Measurements from ENCODE around the gene HAPLN2. TPM values are rescaled to one million over a fixed set of nuclear protein-coding genes. Genes with fewer than 3 reads are reported as not detected.

The HAPLN2 gene
- total and polyA plus RNA-seq, 2 experiments from 2014 or later: 8.5 to 19.0 TPM

DNA sequence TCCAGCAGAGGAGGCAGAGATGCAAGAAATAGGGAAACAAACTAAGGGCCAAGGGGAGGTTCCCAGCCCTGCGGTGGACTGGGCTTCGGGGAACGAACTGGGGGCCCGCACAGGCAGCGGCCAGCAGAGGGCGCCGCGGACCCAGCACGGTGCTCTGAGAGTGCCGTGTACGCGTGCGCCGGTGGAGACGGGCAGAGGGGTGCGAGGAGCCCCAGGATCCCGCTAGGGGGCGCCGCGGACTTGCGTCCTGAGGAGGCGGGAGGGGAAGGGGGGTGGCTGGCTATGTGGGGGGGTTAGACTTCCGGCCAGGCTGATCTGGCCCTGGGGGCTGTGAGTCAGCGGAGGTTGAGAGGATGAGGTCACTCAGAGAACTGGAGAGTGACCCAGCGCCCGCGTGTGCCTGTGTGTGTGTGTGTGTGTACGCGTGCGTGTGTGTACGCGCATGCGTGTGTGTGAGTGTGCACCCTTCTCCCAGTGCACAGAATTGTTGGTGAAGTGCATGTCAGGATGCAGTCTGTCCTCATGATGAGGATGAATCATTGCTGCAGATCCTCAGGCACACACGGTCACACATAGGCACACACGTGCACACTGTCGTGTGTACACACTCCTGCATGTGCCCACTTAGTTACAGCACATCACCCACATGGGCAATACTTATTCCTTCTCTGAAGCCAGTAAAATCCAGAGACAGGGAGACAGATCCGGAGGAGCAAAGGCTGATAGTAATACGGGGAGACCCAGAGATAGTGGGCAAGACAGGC, 41.0 kb downstream of the HAPLN2 start:
- Histone ChIP-seq H3K4me3 (no peak overlapping the region), H3K36me3 (no peaks in the 10 kb centered on the region), H3K9me3 (ENCODE audit: low read depth) (no peaks in the 10 kb centered on the region), H3K4me1 (ENCODE audit: low read depth) (peaks cover 54% of the 10 kb centered on the region), H3K27ac (peak overlapping the region; percentile 100), H3K27me3 (peaks cover 28% of the 10 kb centered on the region)
- TF ChIP-seq, protein P1, sequence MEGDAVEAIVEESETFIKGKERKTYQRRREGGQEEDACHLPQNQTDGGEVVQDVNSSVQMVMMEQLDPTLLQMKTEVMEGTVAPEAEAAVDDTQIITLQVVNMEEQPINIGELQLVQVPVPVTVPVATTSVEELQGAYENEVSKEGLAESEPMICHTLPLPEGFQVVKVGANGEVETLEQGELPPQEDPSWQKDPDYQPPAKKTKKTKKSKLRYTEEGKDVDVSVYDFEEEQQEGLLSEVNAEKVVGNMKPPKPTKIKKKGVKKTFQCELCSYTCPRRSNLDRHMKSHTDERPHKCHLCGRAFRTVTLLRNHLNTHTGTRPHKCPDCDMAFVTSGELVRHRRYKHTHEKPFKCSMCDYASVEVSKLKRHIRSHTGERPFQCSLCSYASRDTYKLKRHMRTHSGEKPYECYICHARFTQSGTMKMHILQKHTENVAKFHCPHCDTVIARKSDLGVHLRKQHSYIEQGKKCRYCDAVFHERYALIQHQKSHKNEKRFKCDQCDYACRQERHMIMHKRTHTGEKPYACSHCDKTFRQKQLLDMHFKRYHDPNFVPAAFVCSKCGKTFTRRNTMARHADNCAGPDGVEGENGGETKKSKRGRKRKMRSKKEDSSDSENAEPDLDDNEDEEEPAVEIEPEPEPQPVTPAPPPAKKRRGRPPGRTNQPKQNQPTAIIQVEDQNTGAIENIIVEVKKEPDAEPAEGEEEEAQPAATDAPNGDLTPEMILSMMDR (IDR thresholded peaks at IDR 0.05; ENCODE audit: low read depth, low read length): peak; percentile 99
- peak; percentile 99 for DNase-seq (ENCODE audit: low read depth in 1 of 2, low spot score in 1 of 2)

DNA sequence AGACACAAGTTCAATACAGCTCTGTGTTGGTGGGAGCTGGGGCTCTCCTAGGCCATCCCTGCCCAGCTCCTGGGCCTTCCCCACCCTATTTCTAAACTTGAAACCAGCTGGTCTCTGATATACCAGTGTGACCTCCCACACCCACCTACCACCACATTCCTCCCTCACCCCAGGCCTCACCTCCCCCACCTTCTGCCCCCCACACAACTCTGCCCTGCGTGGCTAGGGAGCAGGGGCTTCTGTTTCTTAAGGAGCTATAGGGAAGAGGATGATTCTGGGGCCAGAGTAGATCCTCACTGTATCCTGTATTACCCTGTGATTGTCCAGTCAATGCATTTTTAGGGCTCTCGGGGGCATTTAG, 41.5 kb downstream of the HAPLN2 start:
- Histone ChIP-seq H3K27me3 (peaks cover 22% of the 10 kb centered on the region), H3K4me1 (ENCODE audit: low read depth) (peaks cover 60% of the 10 kb centered on the region), H3K9me3 (ENCODE audit: low read depth) (no peaks in the 10 kb centered on the region), H3K36me3 (no peaks in the 10 kb centered on the region), H3K4me3 (no peak overlapping the region), H3K27ac (peak overlapping the region; percentile 100)
- TF ChIP-seq, protein P1 (IDR thresholded peaks at IDR 0.05; ENCODE audit: low read depth, low read length): no peak
- DNase-seq (ENCODE audit: low read depth in 1 of 2, low spot score in 1 of 2): no peak

DNA sequence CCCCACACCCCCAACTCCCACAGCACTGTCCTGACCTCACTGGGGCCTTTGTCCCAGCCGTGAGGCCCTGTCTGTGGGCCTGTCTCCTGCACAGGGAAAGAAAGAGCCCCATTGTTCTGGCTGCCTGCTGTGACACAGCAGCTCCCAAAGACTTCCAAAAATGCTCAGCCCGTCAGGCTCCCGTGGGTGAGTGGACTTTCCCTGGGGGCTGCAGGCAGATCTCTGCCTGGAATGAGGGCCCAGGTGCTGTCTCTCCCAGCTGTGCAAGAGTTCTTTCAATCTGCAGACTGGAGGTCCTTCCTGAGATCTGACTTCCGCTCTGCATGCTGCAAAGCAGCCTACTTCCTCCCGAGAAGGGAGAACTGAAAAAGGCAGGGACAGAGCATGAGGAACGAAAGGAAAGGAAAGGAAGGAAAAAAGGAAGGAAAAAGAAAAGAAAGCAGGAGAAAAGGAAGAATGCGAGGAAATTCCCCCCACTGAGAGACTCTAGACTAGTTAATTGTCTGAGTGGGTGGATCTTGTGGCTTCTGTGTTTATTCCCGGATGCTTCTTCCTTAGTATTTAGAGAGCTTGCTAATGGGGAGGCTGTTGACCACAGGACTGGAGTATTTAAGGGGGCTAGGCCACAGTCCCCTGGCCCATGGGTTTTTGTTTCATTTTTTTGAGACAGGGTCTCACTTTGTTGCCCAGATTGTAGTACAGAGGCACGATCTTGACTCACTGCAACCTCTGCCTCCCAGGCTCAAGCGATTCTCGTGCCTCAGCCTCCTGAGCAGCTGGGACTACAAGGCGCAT, 43.0 kb downstream of the HAPLN2 start:
- Histone ChIP-seq H3K4me3 (no peak overlapping the region), H3K9me3 (ENCODE audit: low read depth) (no peaks in the 10 kb centered on the region), H3K27ac (peak overlapping the region; percentile 100), H3K36me3 (no peaks in the 10 kb centered on the region), H3K27me3 (peaks cover 8% of the 10 kb centered on the region), H3K4me1 (ENCODE audit: low read depth) (peaks cover 68% of the 10 kb centered on the region)
- TF ChIP-seq, protein P1 (IDR thresholded peaks at IDR 0.05; ENCODE audit: low read depth, low read length): no peak
- DNase-seq (ENCODE audit: low read depth in 1 of 2, low spot score in 1 of 2): peak in 1 of 2 donors; percentile 53

DNA sequence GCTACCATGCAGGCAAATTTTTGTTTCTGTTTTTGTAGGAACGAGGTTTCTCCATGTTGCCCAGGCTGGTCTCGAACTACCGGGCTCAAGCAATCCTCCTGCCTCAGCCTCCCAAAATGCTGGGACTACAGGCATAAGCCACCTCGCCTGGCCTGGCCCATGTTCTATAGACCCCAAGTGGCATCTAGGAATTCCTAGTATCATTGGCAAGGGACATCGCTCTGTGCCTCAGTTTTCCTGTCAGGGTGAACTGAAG, 43.5 kb downstream of the HAPLN2 start:
- H3K4me3 ChIP-seq: no peak overlapping the region
- no peak for DNase-seq (ENCODE audit: low read depth in 1 of 2, low spot score in 1 of 2)
- TF ChIP-seq, protein P1 (IDR thresholded peaks at IDR 0.05; ENCODE audit: low read depth, low read length): no peak
- H3K27me3 ChIP-seq: peaks cover 6% of the 10 kb centered on the region
- H3K9me3 ChIP-seq (ENCODE audit: low read depth): no peaks in the 10 kb centered on the region
- peaks cover 72% of the 10 kb centered on the region for H3K4me1 ChIP-seq (ENCODE audit: low read depth)
- H3K36me3 ChIP-seq: no peaks in the 10 kb centered on the region
- peak overlapping the region; percentile 100 for H3K27ac ChIP-seq

DNA sequence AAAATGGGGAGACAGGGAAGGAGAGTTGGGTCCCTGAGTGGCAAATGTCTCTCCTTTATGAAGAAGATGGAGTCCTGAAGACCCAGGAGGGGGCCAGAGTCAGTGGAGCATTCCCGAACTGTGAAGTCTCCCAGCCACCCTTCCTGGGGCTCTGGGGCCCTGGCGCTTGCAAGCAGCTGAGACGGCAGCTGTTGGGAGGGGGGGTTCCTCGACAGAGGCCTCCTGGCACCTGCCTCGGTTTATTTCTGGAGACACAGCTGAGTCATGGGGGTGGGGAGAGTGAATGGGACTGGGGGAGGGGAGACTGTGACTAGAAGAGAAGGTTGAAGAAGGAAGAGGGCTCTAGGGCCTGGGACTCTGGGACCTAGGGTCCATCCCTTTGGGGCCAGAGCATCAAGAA, 44.0 kb downstream of the HAPLN2 start:
- Histone ChIP-seq H3K9me3 (ENCODE audit: low read depth) (no peaks in the 10 kb centered on the region), H3K27ac (peak overlapping the region; percentile 100), H3K4me3 (no peak overlapping the region), H3K4me1 (ENCODE audit: low read depth) (peaks cover 76% of the 10 kb centered on the region), H3K36me3 (no peaks in the 10 kb centered on the region), H3K27me3 (peaks cover 2% of the 10 kb centered on the region)
- DNase-seq (ENCODE audit: low read depth in 1 of 2, low spot score in 1 of 2): peak in 1 of 2 donors; percentile 61
- TF ChIP-seq, protein P1 (IDR thresholded peaks at IDR 0.05; ENCODE audit: low read depth, low read length): no peak
